KBM-7 (cell line): Measurements from ENCODE around the gene SDK2.

Experiments
- DNase-seq: peaks from one replicate; pipeline ENCODE4 v3.0.0-alpha.2; 2015
- in situ Hi-C: fragments of 300-500 bp; cut with MboI; formaldehyde crosslinking; loops from 2 replicates; pipeline ENCODE4 v1.14.3; 2020; ENCODE audit warnings: low sequenced_read_pairs, low pct_unique_long_range_greater_than_20kb, mixed read lengths

Gene SDK2

GRCh38 chr17:73616873-73617404 lies 27.3 kb downstream of the SDK2 start:
- in situ Hi-C loops: no loop called here

GRCh38 chr17:73616120-73616872 lies 27.9 kb downstream of the SDK2 start:
- in situ Hi-C loops: no loop called here
- no peak for DNase-seq

More at GRCh38 chr17:73616873-73617404, 27.3 kb downstream of the SDK2 start:
- no peak for DNase-seq

DNA sequence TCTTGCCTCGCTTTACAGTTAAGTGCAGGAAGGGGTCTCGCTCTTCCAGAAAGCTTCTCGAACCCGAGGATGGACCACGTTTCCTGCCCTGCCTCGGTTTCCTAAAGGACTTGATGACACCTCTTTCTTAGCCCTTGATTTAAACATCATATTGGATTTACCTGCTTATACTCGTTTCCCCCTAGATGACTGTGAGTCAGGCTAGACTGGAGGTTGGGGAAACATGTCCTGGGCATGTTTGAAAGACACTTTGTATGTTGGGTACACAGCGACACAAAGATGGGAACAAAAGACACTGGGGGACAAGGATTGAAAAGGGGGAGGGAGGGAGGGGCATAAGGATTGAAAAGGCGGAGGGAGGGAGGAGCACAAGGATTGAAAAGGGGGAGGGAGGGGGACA lies 30.0 kb downstream of the SDK2 start:
- in situ Hi-C loops: no loop called here
- DNase-seq: no peak

- in situ Hi-C loops: no loop called here
- DNase-seq: no peak
Measured at GRCh38 chr17:73613271-73614233, 30.7 kb downstream of the SDK2 start.

DNA sequence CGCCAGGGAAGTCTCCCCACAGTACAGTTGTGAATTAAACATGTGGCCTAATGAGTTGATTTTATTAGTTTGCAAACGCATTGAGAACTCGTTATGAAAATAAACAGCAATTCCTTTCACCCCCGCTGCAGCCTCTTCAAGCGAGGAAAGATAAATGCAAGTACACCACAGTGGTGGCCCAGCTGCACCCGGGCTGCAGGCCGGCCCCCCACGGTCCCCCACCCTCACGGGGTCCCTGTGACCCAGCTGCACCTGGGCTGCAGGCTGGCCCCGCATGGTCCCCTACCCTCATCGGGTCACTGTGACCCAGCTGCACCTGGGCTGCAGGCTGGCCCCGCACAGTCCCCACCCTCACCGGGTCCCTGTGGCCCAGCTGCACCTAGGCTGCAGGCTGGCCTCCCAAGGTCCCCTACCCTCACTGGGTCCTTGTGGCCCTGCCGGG lies 32.2 kb downstream of the SDK2 start:
- in situ Hi-C loops: no loop called here
- DNase-seq: no peak

DNA sequence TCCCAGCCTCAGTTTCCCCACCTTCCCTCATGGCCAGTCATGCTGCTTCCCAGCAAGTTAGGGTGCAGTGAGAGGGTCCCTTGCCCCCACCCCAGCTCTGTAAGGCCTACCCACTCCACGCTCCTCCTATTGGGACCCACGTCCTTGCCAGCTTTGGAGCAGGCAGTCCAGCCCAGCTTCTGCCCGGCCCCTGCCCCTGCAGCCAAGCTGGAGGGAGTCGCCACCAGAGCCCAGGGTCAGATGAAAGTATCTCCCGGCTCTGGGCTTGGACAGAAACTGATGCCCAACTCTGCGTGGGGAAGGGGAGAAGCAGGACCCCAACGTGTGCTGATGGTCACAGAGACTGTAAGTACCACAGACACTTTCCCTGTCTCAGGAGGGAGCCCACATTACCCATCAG lies 32.6 kb downstream of the SDK2 start:
- DNase-seq: no peak
- in situ Hi-C loops: no loop called here

DNA sequence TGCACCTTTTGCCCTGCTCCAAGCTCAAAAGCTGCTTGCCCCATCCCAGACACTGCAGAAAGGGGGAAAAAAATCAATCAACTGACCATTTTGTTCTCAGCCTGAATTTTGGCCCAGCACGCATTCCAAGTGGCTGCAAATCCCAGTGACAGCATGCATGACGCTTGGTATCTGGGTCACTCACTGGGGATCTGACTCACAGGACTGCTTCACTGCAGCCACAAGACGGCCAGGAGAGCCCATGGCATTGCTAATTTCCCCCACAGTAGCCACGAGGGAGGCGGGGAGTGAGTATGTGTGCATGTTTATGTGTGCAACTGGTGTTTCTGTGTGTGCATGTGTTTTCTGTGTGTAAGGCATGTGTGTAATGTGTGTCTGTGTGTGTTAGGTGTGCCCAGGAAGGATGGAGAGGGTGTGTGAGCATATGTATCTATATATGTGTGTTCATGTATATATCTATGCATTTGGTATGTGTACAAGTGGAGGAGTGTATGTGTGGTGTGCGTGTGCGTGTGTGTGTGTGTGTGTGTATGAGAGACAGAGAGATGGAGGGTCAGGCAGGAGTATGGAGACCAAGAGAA lies 33.8 kb downstream of the SDK2 start:
- in situ Hi-C loops: no loop called here
- DNase-seq: no peak

DNA sequence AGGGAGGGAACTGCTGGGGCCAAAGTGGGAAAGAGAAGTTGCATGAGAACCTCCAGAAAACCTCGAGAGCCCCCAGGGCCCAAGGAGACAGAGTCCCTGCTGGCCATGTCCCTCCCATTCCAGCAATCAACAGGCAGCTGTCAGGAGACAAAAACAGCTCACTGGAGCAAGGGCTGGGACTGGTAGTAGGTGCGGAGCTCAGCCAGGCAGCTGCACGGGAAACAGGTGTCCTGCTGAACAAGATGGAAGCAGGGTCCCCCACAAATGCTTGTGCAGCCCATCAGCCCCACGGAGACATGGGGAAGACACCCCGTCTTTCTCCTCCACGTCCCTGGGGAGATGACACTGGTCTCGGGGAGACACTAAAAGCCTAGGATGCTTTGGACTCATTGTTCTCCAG lies 34.5 kb downstream of the SDK2 start:
- in situ Hi-C loops: no loop called here
- no peak for DNase-seq

DNA sequence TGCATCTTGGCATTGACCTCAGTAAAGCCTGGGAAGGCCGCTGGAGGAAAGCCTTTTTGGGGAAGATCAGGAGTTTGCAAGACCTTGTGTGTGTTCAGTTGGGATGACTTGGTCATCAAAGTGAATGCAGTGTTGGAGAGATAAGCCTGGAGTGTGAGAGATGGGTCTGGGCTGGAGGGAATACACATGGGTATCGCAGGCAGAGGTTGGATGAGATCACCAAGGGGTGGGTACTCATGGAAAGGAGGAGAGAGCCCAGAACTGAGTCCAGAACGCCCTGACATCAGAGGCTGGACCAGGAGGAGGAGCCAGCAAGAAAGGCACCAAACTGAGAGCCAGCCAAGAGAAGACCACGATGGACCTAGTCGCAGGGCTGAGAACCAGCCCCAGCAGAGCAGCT lies 35.2 kb downstream of the SDK2 start:
- in situ Hi-C loops: no loop called here
- no peak for DNase-seq

DNA sequence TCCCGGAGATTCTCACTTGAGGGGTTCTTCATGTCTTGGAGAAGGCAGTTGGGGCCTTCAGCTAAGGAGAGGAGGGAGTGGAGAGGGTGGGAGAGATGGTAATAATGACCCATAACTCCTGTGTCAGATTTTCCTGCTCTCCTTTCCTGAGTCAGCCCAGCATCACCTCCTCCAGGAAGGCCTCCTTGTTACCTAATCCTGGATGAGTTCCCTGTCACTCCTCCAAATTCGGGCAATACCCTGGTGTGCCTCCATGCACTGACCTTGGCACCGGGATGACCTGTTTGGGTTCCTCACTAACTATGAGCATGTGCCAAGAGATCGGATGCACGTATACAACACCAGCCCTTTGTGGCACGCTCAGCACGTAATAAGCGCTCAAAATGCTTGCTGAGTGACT lies 38.8 kb downstream of the SDK2 start:
- in situ Hi-C loops: no loop called here
- no peak for DNase-seq

DNA sequence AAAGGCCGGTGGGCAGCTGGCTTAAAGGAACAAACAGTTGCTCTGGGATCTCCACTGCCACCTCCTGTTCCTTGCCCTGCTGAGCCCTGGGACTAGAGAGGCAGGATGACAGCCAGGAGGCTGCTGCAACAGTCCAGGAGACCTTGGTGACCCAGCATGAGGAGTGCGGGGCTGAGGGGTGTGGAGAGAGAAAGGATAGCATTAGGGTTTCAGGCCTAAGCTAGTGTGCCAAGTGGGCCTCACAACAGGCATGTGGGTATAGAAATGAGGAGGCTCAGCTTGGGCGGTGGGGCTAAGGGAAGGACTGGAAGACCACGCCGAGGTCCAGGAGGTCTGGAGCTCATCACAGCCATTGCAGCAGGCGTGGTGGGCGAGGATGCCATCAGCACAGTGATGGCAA lies 39.8 kb downstream of the SDK2 start:
- no peak for DNase-seq
- in situ Hi-C loops: no loop called here

DNA sequence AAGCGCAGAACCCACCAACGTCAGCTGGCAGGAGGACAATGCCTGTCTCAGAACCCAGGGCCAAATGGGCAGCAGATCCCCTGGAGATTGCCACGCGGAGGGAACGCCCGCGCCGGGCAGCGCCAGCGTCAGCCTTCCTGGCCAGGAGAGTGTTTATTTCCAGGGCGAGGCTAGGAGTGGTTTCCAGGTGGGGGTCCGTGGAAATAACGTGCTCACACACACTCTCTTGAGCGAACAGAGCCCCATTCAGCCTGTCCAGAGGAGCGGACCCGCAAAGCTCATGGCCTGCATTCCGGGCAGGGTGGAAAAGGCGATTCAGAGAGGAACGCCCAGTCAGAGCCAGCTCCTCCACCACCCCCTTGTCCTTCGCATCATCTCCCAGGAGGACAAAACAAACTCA lies 40.3 kb downstream of the SDK2 start:
- in situ Hi-C loops: no loop called here

GRCh38 chr17:73600103-73600871 lies 44.0 kb downstream of the SDK2 start:
- DNase-seq: no peak
- in situ Hi-C loops: no loop called here

More for the DNA sequence above, 40.3 kb downstream of the SDK2 start:
- no peak for DNase-seq

DNA sequence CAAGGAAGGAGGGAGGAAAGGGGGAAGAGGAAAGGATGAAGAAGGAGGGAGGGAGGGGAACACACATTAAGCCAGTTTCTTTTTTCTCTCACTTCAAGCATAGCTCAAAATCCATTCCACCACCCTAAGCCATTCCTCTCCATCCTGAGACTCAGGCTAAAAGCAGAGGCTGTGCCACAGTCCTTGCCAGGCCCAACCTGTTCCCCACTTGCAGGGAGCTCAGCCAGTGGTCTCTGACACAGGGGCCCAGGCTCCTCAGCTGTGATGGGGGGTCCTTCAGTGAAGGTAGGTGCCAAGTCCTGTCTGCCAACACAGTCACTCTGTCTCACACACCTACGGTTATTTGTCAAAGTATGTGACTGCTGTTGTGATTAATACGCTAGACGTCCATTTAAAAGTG lies 44.6 kb downstream of the SDK2 start:
- in situ Hi-C loops: no loop called here

GRCh38 chr17:73598212-73598611 lies 46.0 kb downstream of the SDK2 start:
- in situ Hi-C loops: no loop called here
- DNase-seq: no peak

More for the DNA sequence above, 44.6 kb downstream of the SDK2 start:
- no peak for DNase-seq

- DNase-seq: no peak
- in situ Hi-C loops: no loop called here
Measured at GRCh38 chr17:73595931-73596330, 48.3 kb downstream of the SDK2 start.

- DNase-seq: peak; percentile 12
- in situ Hi-C loops: no loop called here
Measured at GRCh38 chr17:73595479-73595878, 48.8 kb downstream of the SDK2 start.

- in situ Hi-C loops: no loop called here
- DNase-seq: no peak
Measured at GRCh38 chr17:73595068-73595467, 49.2 kb downstream of the SDK2 start.

GRCh38 chr17:73594598-73594997 lies 49.6 kb downstream of the SDK2 start:
- DNase-seq: no peak
- in situ Hi-C loops: no loop called here
